ENCODE measurements around the gene B4GALT6.
A peak's percentile ranks its signal among the peaks of the same experiment; 100 is the strongest.

B4GALT6 gene

GRCh38 chr18:31661965-31662364, 22.4 kb downstream of the B4GALT6 start:
- DNase-seq (ENCODE audit: low read depth in 4 of 4, low spot score in 1 of 4), result no peak

DNA sequence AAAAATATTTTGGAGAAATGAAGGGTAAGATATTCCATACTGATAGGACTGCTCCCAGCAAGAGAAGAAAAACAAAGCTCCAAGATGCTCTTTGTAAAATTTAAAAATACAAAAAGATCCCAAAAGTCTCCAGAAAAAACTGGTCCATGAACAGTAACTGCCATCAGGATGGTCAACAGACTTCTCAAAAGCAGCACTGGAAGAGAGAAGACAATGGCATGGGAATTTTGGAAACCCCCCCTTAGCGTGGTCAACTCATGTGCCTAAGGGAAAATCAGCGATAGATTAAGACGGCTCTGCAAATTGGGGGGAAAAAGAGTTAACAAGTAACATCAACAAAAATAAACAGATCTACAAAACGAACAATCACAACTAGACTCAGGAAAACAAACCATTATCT, 23.6 kb downstream of the B4GALT6 start:
- DNase-seq (ENCODE audit: low read depth in 4 of 4, low spot score in 1 of 4), result no peak

DNA sequence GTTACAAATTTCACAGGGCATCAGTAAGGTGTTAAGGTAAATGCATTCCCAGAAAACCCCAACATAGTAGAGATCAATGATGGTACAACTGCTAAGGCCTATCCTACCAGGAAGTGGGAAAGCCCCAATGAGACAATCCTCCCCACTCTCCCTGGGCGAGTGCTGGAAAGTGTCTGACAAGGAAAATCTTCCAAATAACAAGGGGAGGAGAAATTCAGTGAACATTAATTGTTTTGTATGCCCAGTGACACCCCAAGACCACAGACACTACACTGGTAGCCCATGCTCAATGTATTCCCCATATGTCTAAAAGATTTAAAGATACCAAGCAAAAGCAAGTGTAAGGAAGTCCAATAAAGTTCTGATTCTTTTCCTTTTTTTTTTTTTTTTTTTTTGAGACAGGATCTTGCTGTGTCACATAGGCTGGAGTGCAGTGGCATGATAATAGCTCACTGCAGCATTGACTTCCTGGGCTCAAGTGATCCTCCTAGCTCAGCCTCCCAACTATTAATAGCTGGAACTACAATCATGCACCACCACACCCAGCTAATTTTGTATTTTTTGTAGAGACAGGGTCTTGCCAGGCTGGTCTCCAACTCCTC, 24.7 kb downstream of the B4GALT6 start:
- DNase-seq (ENCODE audit: low read depth in 4 of 4, low spot score in 1 of 4), result no peak

- DNase-seq (ENCODE audit: low read depth in 4 of 4, low spot score in 1 of 4), result no peak
Observed at GRCh38 chr18:31658670-31659575, 25.5 kb downstream of the B4GALT6 start.

DNA sequence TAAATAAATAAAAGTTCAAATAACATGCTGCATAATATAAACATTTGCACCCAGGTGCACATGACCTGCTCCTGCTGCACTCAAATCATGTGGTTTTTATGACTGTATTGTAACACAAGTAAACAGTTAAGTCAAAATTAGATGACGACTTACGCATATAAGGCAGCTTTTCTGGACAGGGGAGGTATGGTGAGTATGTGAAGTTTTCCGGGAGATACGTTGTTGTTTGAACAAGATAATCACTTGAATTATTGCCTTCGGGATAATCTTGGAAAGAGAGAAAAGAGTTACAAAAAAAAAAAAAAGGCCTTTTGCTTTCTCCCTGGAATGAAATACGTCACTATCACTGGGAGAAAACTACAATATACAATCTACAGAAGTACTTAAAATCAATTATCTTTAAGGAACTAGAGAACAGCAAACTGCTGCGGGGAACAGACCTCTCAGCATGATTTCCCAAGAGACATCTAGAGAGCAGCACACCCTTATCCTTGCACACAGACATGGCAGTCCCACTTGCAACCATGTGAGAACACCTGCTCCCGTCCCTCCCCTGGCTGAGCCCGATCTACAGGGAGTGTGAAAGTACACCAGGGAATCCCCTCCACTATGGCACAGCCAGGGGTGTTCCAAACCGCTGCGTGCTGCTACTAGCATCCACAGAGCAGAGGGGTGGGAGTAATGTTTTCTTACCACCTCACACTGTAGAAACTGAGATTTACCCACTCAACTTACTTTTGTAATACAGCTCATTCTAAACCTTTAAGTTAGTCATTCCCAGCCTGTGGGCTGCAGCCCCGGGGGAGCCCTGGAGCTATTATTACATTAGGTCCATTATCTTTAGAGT, 26.3 kb downstream of the B4GALT6 start:
- DNase-seq (ENCODE audit: low read depth in 4 of 4, low spot score in 1 of 4), result peak in 1 of 4 experiments; percentile 29

DNA sequence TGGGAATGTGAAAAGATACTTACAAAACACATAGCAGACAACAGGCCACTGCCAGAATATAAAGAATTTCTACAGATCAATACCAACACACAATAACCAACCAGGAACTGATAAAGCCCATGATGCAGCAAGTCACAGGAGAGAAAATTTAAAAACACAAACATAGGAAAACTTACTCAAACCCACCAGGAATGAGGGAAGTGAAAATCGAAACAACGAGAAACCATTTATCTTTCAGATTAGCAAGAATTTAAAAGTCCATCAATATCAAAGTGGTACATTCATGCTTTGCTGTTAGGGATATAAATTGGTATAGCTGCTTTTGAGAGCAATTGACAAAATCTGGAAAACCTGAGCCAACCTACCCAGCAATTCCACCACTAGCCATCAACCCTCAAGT, 27.6 kb downstream of the B4GALT6 start:
- DNase-seq (ENCODE audit: low read depth in 4 of 4, low spot score in 1 of 4), result no peak

DNA sequence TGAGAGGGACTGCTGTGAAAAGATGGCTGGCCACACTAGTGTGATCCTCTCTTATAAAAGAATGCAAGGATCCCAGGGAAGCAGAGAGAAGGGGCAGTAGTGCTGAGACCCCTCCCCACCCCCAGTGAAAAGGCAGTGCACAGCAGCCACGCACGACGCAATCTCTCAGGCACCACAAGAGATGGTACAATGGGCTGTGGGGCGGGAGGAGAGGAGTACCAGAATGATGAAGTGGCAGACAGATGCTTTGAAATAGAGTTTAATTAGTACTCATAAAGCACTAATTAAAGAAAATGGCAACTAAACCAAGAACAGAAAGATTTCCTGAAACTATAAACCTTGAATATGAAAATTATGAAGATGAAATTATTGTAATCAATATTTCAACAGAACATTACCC, 29.0 kb downstream of the B4GALT6 start:
- DNase-seq (ENCODE audit: low read depth in 4 of 4, low spot score in 1 of 4), result no peak

- no peak for DNase-seq (ENCODE audit: low read depth in 4 of 4, low spot score in 1 of 4)
Observed at GRCh38 chr18:31652877-31653276, 31.5 kb downstream of the B4GALT6 start.

DNA sequence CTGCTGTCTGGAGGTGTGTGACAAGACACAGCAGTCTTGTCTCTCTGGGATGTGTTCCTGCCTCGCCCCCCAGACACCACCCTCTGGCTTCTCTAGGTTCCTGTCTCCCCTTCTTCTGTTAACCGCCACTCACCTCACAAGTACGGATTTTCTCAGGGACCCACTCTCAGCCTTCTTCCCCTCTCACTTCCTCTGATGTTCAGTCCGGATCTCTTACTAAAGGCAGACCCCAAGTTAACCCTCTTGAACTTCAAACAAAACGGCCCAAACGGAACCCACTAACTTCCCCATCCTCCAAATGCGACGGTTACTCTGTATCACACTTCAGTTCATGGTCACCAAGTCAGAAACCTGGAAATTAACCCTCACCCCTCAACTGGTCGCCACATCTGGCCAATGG, 32.0 kb downstream of the B4GALT6 start:
- no peak for DNase-seq (ENCODE audit: low read depth in 4 of 4, low spot score in 1 of 4)

DNA sequence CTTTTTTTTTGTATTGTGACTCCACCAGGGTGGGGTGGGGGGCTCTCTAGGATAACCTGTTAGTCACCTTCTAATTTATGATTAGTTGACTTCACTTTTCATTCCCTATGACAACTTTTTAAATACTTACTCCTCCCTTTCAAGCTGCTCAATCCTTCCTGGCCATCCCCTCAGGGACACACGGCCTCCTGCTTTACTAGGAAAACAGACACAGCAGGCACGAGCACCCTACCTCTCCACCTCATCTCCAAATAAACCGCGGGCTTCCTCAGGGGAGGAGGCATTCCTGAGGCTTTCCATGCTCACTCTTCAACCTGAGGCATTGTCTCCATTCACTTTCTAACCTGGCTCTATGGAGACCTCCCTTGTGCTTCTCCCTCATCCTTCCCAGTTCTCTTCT, 33.0 kb downstream of the B4GALT6 start:
- no peak for DNase-seq (ENCODE audit: low read depth in 4 of 4, low spot score in 1 of 4)

- no peak for DNase-seq (ENCODE audit: low read depth in 4 of 4, low spot score in 1 of 4)
Observed at GRCh38 chr18:31649978-31650719, 34.2 kb downstream of the B4GALT6 start.

DNA sequence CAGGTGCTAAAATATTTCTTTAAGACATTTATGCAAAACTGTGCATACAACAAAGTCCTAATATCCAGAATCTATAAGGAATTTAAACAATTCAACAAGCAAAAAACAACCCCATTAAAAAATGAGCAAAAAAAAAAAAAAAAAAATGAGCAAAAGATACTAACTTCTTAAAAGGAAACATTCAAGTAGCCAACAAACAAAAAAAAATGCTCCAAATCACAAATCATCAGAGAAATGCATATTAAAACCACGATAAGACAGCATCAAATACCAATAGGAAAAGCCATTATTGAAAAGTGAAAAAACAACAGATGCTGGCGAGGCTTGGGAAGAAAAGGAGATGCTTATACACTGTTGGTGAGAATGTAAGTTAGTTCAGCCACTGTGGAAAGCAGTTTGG, 34.9 kb downstream of the B4GALT6 start:
- DNase-seq (ENCODE audit: low read depth in 4 of 4, low spot score in 1 of 4), result no peak

DNA sequence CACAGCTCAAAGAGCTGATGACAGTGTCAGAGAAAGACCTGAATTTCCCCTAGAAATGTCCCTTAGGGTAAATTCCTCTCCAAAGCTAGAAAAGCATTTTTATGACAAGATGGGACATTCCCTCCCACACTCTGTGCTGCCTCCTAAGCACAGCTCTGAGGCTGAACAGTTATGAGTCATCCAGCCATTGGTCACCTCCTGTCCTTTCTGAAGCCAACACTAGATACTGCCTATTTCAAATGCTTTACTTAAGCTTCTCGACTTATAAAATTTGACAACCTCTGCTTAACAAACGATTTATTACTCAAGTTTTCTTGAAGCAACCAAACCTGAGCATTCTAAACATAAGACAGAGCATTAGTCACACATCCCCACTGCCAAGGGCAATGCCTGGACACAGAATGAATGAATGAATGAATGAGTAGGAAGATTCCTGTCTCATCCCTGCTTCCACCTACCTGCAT, 35.4 kb downstream of the B4GALT6 start:
- no peak for DNase-seq (ENCODE audit: low read depth in 4 of 4, low spot score in 1 of 4)

DNA sequence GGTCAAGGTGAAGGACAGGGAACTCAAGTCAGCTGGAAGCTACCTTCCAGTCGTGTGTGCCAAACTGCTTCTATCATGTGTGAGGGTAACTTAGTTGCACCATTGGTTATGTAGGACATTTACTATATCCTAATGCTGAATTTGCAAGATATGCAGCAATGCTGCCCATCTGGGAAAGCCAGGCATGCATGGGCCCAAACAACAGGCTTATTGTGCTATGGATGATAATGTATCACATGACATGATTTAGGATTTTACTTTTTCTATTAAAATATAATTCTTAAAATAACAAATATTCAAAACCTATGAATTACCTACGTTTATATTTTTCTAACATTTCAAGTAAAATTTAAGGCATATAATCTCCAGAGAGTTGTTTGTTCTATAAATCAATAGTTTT, 35.9 kb downstream of the B4GALT6 start:
- DNase-seq (ENCODE audit: low read depth in 4 of 4, low spot score in 1 of 4), result no peak

DNA sequence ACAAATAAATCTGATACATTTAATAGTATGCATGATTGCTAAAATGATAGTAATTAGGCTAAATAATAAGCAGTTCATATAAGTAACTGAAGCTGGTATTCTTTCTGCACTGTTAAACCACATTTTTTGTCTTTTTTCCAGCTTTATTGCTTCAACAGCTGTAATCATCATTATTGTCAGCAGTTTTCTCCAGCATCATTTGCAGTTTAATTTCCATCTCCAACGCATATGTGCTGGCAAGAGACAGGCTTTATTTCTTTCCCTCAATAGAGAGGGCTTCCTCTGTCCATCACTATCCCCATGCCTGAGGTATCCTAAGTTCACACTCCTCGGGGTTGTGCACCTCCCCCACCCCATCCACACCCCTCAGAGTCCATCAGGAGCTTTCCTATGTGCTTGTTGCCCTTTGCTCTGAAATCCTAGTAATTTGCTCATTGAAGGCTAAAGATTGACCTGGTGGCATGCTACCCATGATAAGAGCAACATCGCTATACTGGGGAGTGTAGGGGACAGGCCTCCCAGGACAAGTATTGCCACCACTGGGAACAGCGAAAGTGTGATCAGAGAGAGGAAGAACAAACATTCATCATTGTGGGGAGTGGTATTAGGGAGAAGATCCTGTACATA, 37.1 kb downstream of the B4GALT6 start:
- no peak for DNase-seq (ENCODE audit: low read depth in 4 of 4, low spot score in 1 of 4)

DNA sequence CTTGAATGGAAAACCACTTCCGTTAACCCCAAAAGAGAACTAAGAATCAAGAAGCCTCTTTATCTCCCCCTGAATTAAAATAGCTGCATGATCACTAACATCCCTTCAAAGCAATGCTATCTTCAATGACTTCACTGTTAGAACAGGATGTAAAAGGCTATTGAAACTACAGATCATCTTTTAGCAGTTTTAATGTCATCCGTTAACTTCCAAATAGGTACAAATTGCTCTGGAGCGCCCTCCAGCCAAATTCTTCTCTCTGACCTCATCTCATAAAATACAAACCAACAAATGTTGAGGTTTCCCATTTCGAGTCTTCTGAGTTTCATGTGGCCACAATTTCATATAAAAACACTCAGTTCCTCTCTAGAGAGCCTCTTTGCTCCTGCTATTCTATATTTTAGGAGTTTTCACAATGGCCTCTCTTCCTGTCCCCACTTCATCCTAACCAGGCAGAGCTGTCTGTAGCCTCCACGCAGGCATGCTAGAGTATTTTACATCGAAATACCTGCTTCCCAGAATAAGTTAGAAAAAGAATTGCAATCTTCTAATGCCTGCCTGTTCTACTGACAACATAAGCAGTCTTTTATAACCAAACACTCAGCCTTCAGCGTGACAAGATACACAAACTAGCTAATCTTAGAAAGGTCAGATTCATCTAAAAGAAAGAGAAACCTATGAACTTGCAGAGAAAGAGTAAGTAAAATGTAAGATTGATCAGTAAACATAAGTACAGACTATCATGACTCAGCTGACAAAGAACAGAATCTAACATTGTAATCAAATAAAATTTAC, 37.9 kb downstream of the B4GALT6 start:
- no peak for DNase-seq (ENCODE audit: low read depth in 4 of 4, low spot score in 1 of 4)

DNA sequence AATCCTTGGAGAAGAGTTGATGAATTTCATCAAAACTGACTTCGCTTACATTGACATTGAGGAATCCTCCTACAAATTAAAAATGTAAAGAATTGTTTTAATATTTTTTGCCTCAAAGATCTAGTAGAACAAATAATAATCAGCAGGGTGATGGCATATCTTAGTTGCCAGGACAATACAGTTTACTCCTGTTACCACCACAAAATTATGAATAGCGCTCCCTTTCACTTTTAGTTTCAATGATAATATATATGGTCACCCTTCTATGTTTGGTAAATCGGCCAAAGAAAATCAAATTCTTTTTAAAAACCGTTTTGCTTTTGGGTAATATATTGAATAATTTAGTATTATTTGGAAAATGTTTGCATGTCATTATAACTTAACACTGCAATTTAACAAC, 39.0 kb downstream of the B4GALT6 start:
- DNase-seq (ENCODE audit: low read depth in 4 of 4, low spot score in 1 of 4), result no peak

DNA sequence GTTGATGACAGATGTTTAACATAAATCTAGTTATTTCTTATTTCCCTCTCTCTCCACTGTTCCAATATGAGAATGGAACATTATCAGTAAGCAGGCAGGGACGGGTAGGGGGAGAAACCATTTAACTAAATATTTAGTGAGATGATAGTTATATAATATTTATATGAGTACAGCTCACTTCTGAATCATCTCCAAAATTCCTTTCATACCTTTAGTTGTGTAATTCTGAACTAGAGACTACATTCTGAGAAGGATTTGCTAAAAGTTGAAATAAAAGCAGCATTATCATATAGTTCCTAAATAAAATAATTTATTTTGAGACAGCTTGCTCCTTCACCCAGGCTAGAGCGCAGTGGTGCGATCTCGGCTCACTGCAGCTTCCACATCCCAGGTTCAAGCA, 41.4 kb downstream of the B4GALT6 start:
- no peak for DNase-seq (ENCODE audit: low read depth in 4 of 4, low spot score in 1 of 4)

GRCh38 chr18:31637445-31637844, 46.9 kb downstream of the B4GALT6 start:
- no peak for DNase-seq (ENCODE audit: low read depth in 4 of 4, low spot score in 1 of 4)

- DNase-seq (ENCODE audit: low read depth in 4 of 4, low spot score in 1 of 4), result no peak
Observed at GRCh38 chr18:31636387-31636786, 48.0 kb downstream of the B4GALT6 start.

Data from stimulated activated CD4-positive, alpha-beta T cell treated with anti-CD3 and anti-CD28 coated beads, Interleukin-1b, Interleukin-23, amount 100 ng/mL, for 24 hours (primary cell).